Measurements from ENCODE around the gene RNF14.
A peak's percentile ranks its signal among the peaks of the same experiment; 100 is the strongest.

The RNF14 gene

DNA sequence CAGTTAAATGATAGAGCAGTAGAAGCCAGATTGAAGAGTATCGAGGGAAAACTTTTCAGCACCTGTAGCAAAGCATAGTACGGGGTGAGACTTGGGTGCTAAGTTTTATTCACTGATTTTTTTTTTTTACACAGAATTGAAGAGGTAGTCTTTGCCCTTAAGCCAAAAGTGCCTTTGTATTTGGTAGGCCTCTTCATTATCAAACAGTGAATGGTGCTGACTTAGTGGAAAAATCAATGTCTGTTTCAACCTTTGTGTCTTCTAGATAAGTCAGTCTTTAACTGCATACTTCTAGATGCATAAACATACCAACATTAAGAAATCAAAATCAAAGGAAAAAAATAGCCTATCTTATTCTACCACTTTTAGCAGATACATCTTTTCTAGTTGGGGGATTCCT lies 13.7 kb downstream of the RNF14 start:
- no peak for DNase-seq (ENCODE audit: low spot score)

GRCh38 chr5:141986072-141986471 lies 17.2 kb downstream of the RNF14 start:
- no peak for DNase-seq (ENCODE audit: low spot score)

DNA sequence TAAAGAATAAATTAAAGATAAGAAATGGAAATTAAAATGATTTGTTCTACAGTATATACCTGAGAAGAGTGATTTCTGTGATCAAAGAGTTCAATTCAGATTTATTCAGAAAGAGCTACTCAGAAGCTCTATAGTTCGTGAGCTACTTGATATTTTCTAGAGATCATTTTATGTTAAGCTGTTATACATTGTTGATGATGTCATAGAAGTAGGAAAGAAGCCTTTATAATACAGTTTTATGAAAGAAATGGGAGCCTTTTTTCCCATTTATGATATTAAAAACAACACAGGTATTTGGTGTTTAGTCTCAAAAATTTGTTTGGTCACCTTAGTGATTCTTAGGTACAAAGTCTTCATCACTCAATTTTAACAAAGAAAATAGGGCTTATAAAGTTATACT lies 20.8 kb downstream of the RNF14 start:
- DNase-seq (ENCODE audit: low spot score), result no peak

- DNase-seq (ENCODE audit: low spot score), result peak; percentile 81
Measured at GRCh38 chr5:141992349-141992963, 23.6 kb downstream of the RNF14 start.

- DNase-seq (ENCODE audit: low spot score), result no peak
Measured at GRCh38 chr5:141994511-141995136, 25.7 kb downstream of the RNF14 start.

DNA sequence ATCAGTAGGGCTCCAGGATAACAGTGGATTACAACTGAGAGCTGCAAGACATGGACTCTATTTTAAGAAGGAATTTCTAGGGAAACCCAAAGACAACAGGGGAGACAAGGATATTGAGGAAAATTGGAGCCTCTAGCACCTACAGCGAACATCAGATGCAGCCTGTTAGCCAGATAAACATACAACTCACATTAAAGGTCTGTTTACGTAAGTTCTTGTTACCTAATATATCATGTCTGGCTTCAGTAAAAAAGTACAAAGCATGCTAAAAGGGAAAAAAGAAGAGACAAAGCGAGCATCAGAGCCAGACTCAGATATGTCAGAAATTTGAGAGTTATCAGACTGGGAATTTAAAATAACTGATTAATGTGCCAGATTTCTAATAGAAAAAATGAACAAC lies 26.8 kb downstream of the RNF14 start:
- DNase-seq (ENCODE audit: low spot score), result no peak

GRCh38 chr5:141997358-141997960 lies 28.6 kb downstream of the RNF14 start:
- no peak for DNase-seq (ENCODE audit: low spot score)

DNA sequence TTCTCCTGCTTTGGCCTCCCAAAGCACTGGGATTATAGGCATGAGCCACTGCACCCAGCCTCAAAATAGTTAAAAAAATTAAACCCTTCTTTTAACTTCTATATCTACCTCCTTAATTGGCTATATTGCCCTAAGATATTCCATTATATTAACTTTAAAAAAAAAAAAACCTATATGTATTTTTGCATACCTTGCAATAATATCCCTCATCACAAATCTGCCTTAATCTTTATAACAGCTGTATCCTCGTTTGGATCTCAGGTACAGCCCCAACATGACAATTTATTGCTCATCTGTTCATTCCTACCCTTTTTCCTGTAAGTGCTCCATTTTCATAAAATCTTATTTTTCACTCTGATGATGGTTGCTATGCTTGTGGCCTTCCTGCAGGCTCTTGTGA lies 31.3 kb downstream of the RNF14 start:
- DNase-seq (ENCODE audit: low spot score), result no peak

- DNase-seq (ENCODE audit: low spot score), result no peak
Measured at GRCh38 chr5:142000704-142001484, 32.0 kb downstream of the RNF14 start.

- DNase-seq (ENCODE audit: low spot score), result no peak
Measured at GRCh38 chr5:142003266-142003800, 34.4 kb downstream of the RNF14 start.

- DNase-seq (ENCODE audit: low spot score), result peak; percentile 75
Measured at GRCh38 chr5:142006363-142007236, 37.7 kb downstream of the RNF14 start.

GRCh38 chr5:142007237-142007544 lies 38.3 kb downstream of the RNF14 start:
- DNase-seq (ENCODE audit: low spot score), result no peak

GRCh38 chr5:142008813-142009212 lies 39.9 kb downstream of the RNF14 start:
- no peak for DNase-seq (ENCODE audit: low spot score)

- DNase-seq (ENCODE audit: low spot score), result no peak
Measured at GRCh38 chr5:142009886-142010285, 41.0 kb downstream of the RNF14 start.

DNA sequence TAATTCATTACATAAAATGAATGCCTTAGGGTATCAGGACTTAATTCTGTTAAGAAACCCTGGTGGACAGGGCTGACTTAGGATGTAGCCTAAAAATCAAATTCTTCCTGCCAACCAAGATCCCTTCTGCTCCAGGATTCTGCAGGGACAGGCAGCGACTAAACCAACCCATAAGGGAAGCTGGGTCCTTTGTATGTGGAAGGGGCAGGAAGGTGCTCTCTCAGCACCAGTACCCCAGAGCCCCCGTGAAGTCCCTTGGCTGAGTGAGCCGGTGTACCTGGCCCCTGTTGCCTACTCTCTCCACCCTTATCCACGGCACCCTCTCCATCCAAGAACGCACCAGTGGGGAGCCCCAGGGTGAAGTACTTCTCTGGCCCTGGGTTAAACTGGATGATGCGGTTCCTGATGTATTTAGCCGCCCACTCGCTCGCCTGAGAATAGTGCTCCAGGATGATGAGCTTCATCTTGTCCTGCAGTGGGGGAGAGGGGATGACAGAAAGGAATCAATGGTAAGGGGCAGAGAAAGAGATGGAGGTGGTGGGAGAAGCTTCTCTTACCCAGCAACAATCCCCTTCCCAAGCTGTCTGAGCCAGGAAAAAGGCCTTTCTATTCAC lies 42.8 kb downstream of the RNF14 start:
- DNase-seq (ENCODE audit: low spot score), result no peak

- peak; percentile 52 for DNase-seq (ENCODE audit: low spot score)
Measured at GRCh38 chr5:142012186-142012785, 43.4 kb downstream of the RNF14 start.

- DNase-seq (ENCODE audit: low spot score), result peak; percentile 55
Measured at GRCh38 chr5:142012792-142013388, 44.0 kb downstream of the RNF14 start, which contains the start of gene GNPDA1. Gene GNPDA1, minus strand, starts transcription at chr5:142013027. Its CDS starts 992 bp downstream, at chr5:142012035.

GRCh38 chr5:142013734-142014521 lies 45.0 kb downstream of the RNF14 start:
- DNase-seq (ENCODE audit: low spot score), result no peak

DNA sequence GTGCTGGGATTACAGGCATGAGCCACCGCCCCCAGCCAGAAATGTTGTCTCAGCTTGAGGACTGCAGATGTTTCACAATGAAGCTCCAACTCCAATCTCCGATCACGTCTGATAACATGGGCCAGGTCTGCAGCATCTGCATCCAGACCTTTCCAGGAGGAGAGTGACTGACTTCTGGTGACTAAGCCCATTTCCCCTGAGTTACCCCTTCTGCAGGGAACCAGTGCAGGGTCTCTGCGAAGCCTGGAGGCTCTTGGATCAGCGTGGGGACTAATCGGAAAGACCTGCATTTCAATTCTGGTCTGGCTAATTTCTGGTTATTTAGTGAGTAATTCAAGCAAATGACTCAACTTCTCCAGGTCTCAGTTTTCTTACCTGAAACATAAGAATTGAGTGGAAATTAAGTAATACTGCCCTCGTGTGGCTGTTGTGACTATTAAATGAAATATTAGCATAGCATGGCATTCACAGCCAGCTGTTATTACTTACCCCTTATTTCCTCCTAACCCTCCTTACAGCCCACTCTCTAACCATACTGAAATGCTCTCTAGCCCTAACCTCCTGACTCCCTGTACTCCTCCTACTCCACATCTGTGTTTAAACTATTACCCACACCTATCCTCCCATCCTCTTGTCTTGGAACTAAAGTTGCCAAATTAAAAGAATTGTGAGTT lies 46.1 kb downstream of the RNF14 start:
- peak; percentile 86 for DNase-seq (ENCODE audit: low spot score)

Data from CD4-positive, alpha-beta T cell treated with Interleukin-15 for 4 hours (primary cell).